ENCODE results near the gene SEMA4C.

DNA sequence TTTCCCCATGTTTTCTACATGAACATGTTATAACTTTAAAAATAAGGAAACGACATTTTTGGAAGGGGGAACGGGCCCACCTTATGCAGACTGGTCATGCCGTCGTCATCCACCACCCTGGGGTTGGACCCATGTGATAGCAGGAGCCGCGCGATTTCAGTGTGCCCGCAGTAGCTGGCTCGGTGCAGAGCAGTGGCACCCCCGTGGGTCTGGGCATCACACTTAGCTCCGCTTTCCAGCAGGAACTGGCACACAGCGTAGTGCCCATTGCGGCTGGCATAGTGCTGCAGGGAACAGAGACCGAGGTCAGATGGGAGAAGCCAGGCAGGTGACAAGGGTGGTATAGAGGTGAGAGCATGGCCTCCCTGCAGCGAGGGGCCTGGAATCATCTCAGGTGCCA is 16.6 kb downstream of the SEMA4C start:
- TF ChIP-seq, protein P1, sequence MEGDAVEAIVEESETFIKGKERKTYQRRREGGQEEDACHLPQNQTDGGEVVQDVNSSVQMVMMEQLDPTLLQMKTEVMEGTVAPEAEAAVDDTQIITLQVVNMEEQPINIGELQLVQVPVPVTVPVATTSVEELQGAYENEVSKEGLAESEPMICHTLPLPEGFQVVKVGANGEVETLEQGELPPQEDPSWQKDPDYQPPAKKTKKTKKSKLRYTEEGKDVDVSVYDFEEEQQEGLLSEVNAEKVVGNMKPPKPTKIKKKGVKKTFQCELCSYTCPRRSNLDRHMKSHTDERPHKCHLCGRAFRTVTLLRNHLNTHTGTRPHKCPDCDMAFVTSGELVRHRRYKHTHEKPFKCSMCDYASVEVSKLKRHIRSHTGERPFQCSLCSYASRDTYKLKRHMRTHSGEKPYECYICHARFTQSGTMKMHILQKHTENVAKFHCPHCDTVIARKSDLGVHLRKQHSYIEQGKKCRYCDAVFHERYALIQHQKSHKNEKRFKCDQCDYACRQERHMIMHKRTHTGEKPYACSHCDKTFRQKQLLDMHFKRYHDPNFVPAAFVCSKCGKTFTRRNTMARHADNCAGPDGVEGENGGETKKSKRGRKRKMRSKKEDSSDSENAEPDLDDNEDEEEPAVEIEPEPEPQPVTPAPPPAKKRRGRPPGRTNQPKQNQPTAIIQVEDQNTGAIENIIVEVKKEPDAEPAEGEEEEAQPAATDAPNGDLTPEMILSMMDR (conservative IDR thresholded peaks at IDR 0.05): no peak
- no peak for TF ChIP-seq ZFX (IDR thresholded peaks at IDR 0.05)

Measured in C4-2B (cell line).